ENCODE measurements around the gene TRIM34. TPM values are rescaled to one million over a fixed set of nuclear protein-coding genes. Genes with fewer than 3 reads are reported as not detected.
A peak's percentile ranks its signal among the peaks of the same experiment; 100 is the strongest.

The TRIM34 gene
- total RNA-seq, 1 donor from 2014 or later = 1.7 TPM

DNA sequence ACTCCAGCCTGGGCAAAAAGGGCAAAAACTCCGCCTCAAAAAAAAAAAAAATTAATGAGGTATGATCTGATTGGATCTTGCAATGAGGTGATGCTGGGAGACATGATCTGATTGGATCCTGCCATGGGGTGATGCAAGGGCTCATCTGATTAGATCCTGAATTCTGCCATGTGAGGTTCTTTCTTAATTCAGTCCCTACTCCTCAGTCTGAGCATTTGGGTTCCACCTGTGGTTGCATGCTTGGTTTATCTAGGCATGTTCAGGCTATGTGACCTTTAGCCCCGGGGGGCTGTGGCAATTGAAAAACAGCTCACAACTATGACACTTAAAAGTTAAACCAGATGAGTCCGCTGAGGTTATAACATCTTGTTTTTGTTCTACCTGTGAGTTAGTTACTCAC lies 33.2 kb upstream of the TRIM34 start:
- no peaks in the 10 kb centered on the region for H3K36me3 ChIP-seq
- intact Hi-C loops (cut with micrococcal nuclease) = no loop called here
- DNase-seq = no peak

DNA sequence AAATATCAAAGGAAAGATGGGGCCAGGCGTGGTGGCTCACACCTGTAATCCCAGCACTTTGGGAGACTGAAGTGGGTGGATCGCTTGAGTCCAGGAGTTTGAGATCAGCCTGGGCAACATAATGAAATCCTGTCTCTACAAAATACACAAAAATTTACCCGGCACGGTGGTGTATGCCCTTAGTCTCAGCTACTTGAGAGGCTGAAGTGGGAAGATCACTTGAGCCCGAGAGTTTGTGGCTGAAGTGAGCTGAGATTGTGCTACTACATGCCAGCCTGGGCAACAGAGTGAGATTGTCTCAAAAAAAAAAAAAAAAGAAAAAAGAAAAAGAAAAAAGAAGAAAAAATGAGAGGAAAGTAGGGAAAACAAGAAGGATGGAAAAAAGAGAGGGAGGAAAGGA lies 32.2 kb upstream of the TRIM34 start:
- Histone ChIP-seq H3K9me3 (replicated peaks) (no peaks in the 10 kb centered on the region), H3K27me3 (ENCODE audit: low read depth) (no peaks in the 10 kb centered on the region), H3K4me3 (no peak overlapping the region), H3K36me3 (no peaks in the 10 kb centered on the region), H3K4me1 (peaks cover 16% of the 10 kb centered on the region), H3K27ac (replicated peaks) (no peak overlapping the region)
- intact Hi-C loops (cut with micrococcal nuclease) = no loop called here
- no peak for DNase-seq
- TF ChIP-seq, protein P1, sequence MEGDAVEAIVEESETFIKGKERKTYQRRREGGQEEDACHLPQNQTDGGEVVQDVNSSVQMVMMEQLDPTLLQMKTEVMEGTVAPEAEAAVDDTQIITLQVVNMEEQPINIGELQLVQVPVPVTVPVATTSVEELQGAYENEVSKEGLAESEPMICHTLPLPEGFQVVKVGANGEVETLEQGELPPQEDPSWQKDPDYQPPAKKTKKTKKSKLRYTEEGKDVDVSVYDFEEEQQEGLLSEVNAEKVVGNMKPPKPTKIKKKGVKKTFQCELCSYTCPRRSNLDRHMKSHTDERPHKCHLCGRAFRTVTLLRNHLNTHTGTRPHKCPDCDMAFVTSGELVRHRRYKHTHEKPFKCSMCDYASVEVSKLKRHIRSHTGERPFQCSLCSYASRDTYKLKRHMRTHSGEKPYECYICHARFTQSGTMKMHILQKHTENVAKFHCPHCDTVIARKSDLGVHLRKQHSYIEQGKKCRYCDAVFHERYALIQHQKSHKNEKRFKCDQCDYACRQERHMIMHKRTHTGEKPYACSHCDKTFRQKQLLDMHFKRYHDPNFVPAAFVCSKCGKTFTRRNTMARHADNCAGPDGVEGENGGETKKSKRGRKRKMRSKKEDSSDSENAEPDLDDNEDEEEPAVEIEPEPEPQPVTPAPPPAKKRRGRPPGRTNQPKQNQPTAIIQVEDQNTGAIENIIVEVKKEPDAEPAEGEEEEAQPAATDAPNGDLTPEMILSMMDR (IDR thresholded peaks at IDR 0.05; ENCODE audit: borderline replicate concordance) = no peak

More for the DNA sequence above, 33.2 kb upstream of the TRIM34 start:
- H3K4me3 ChIP-seq = no peak overlapping the region
- no peaks in the 10 kb centered on the region for H3K27me3 ChIP-seq (ENCODE audit: low read depth)
- no peak overlapping the region for H3K27ac ChIP-seq (replicated peaks)
- no peaks in the 10 kb centered on the region for H3K9me3 ChIP-seq (replicated peaks)
- TF ChIP-seq, protein P1 (IDR thresholded peaks at IDR 0.05; ENCODE audit: borderline replicate concordance) = no peak
- peaks cover 6% of the 10 kb centered on the region for H3K4me1 ChIP-seq

DNA sequence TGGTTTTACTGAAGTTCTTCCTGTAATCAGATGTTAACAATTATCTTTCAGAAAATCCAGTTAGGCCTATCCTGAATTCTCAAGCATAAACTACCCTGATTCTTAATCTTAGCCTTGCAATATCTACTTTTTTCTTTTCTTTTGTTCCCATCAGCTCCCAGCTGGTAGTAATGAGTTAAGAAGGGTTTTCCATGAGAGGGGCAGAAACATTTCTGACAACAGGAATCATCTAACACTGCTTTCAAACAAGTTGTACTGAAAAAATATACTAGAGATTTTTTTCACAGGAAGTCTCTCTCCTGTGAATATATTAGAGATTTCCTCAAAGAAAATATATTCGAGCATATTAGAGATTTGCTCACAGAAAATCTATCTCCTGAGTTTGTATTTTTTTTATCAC lies 31.7 kb upstream of the TRIM34 start:
- peaks cover 21% of the 10 kb centered on the region for H3K4me1 ChIP-seq
- H3K4me3 ChIP-seq = no peak overlapping the region
- no peak overlapping the region for H3K27ac ChIP-seq (replicated peaks)
- intact Hi-C loops (cut with micrococcal nuclease) = no loop called here
- TF ChIP-seq, protein P1 (IDR thresholded peaks at IDR 0.05; ENCODE audit: borderline replicate concordance) = no peak
- H3K9me3 ChIP-seq (replicated peaks) = no peaks in the 10 kb centered on the region
- DNase-seq = no peak
- no peaks in the 10 kb centered on the region for H3K27me3 ChIP-seq (ENCODE audit: low read depth)
- no peaks in the 10 kb centered on the region for H3K36me3 ChIP-seq

DNA sequence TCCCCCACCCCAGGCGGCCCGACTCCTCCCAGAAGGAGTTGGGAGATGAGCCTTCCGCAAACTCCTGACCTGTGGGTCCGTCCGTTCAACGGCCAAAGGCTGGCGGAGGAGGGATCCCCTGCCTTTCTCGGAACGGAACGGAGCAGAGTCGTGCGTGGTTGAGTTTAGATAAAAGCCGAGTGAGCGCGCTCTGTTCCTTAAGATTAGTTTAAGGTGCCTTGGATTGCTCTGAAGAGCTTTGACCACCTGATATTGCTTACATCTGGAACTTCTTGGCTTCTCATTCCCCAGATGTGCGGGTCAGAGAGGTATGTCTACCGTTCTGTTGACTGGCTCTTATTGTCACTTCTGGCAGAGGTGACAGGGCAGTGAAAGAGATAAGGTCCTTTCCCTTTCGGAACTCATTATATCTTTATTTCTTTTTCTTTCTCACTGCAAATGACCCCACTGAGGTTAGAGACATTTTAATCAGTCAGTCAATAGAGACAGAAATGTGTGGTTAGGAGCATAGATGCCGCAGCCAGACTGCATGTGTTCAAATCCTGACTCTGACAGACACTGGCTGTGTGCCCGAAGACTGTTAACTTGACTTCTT lies 28.1 kb upstream of the TRIM34 start, which contains the start of gene TRIM6:
TRIM6 (plus strand) TSS at position 31 of the 595 bp plus-strand sequence; CDS start at position 292, 261 bp downstream.
- intact Hi-C loops (cut with micrococcal nuclease) = no loop called here
- H3K27ac ChIP-seq (replicated peaks) = peak within 1 kb of the TSS; percentile 58

DNA sequence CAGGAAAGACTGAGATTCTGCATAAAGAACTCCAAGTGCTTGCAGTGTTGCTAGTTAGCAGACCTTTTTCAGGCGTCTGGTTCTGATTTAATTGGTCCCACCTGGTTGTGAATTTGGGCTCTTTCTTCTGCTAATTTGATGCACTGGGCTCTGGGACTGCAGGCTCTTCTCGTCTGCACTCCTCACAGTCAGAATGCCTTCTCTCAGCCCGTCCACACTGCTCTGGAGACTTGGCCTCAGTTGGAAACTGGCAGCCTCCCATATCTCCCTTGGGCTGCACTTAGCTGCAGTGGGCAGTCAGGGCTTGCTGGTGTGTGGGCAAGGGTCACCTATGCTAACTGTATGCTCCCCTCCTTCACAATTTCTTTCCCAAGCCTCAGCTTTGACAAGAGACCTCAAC lies 26.8 kb upstream of the TRIM34 start:
- intact Hi-C loops (cut with micrococcal nuclease) = no loop called here
- Histone ChIP-seq H3K27ac (replicated peaks) (no peak overlapping the region), H3K9me3 (replicated peaks) (no peaks in the 10 kb centered on the region), H3K4me1 (peaks cover 29% of the 10 kb centered on the region), H3K36me3 (no peaks in the 10 kb centered on the region), H3K27me3 (ENCODE audit: low read depth) (no peaks in the 10 kb centered on the region), H3K4me3 (no peak overlapping the region)
- TF ChIP-seq, protein P1 (IDR thresholded peaks at IDR 0.05; ENCODE audit: borderline replicate concordance) = no peak
- DNase-seq = no peak

More for the DNA sequence above, 28.1 kb upstream of the TRIM34 start, which contains the start of gene TRIM6:
- Histone ChIP-seq H3K36me3 (no peaks in the 10 kb centered on the region), H3K27me3 (ENCODE audit: low read depth) (no peaks in the 10 kb centered on the region), H3K4me3 (peak within 1 kb of the TSS; percentile 68), H3K9me3 (replicated peaks) (no peaks in the 10 kb centered on the region), H3K4me1 (peaks cover 29% of the 10 kb centered on the region)
- DNase-seq = peak; percentile 50
- TF ChIP-seq, protein P1 (IDR thresholded peaks at IDR 0.05; ENCODE audit: borderline replicate concordance) = no peak

Measured in left ventricle myocardium inferior (tissue), 1 donor.